Heart right ventricle (tissue), 16 donors: ENCODE data around the gene MAL. TPM values are rescaled to one million over a fixed set of nuclear protein-coding genes. Genes with fewer than 3 reads are reported as not detected.
A peak's percentile ranks its signal among the peaks of the same experiment; 100 is the strongest.

Experiments used
- ATAC-seq, 8 donors: fragments of 200-7000 bp; cut with Tn5 transposase; one replicate each; pipeline ENCODE4 v1.9.1; 2020; ENCODE audit warnings: mild to moderate bottlenecking in 8 of 8, moderate library complexity in 8 of 8, moderate number of reproducible peaks in 1 of 8
- DNase-seq, 2 donors: peaks; one replicate each; pipeline ENCODE4 v3.0.0-alpha.2; 2020
- H3K27ac ChIP-seq, 10 donors: fragments of 200-600 bp; sonication (generic) in 2 of 10; one replicate each; pipeline versions ENCODE4 v1.5.0 to v1.8.0; 2020 to 2022; ENCODE audit warnings: mild to moderate bottlenecking in 3 of 10
- H3K27me3 ChIP-seq, 7 donors: fragments of 200-600 bp; one replicate each; pipeline ENCODE4 v1.8.0; 2021 to 2022; ENCODE audit warnings: mild to moderate bottlenecking in 2 of 7
- H3K36me3 ChIP-seq, 9 donors: fragments of 200-600 bp; sonication (generic) in 1 of 9; one replicate each; pipeline versions ENCODE4 v1.5.0 to v1.8.0; 2020 to 2022; ENCODE audit warnings: mild to moderate bottlenecking in 2 of 9
- H3K4me1 ChIP-seq, 9 donors: fragments of 200-600 bp; sonication (generic) in 1 of 9; one replicate each; pipeline versions ENCODE4 v1.5.0 to v1.8.0; 2020 to 2022; ENCODE audit warnings: mild to moderate bottlenecking in 4 of 9
- H3K4me3 ChIP-seq, 10 donors: fragments of 200-600 bp; sonication (generic) in 2 of 10; one replicate each; pipeline versions ENCODE4 v1.5.0 to v1.8.0; 2020 to 2022; ENCODE audit warnings: mild to moderate bottlenecking in 7 of 10, moderate library complexity in 2 of 10
- H3K9me3 ChIP-seq, 11 donors: fragments of 200-600 bp in 10 of 11; sonication (generic) in 2 of 11; one replicate each; pipeline versions ENCODE4 v1.5.0 to v1.8.0; 2013 to 2022; ENCODE audit warnings: mild to moderate bottlenecking in 2 of 11, control low read depth in 1 of 11, moderate library complexity in 1 of 11
- WGBS, 2 donors: extraction: QIAGEN DNeasy Blood & Tissue Kit; methylation state at CpG; one replicate each; pipeline ENCODE4 v1.1.7; 2013; ENCODE audit warnings: inconsistent platforms in 1 of 2; 5-methylcytosine and 5-hydroxymethylcytosine counted together
- intact Hi-C, 10 donors: fragments of 100-400 bp; cut with DNase I; formaldehyde crosslinking; loops; one replicate each; pipeline versions ENCODE4 v1.11.1 to v1.14.2; 2022
- polyA plus RNA-seq, 2 donors: library from polyadenylated mRNA; stranded (reverse); fragments of 200-250 nt; gene quantifications; one replicate each; pipeline ENCODE4 v1.2.3, GENCODE V29; 2013
- total RNA-seq, 10 donors: library from RNA; stranded (reverse); fragmentation: NEBNext Ultra II Directional in 3 of 10; extraction: Animal tissue kit (Norgen Biotek cat#: 25700) in 3 of 10; gene quantifications; one replicate each; pipeline versions ENCODE4 v1.2.1 to v1.2.4, GENCODE V29; 2021 to 2023
- TF ChIP-seq, protein P1 (sequence below), 9 donors: fragments of 200-600 bp; sonication (generic) in 2 of 9; IDR thresholded peaks; one replicate each; pipeline versions ENCODE4 v1.5.0 to v1.8.0; 2021 to 2022; ENCODE audit warnings: antibody characterized with exemption in 9 of 9, mild to moderate bottlenecking in 5 of 9, moderate library complexity in 1 of 9
- donor health status: Arrhythmogenic right ventricular cardiomyopathy.
- donor health status: ischemic (EF 13 %, LVEDD 7.1; RV severe dilation, severe dysfunction).
- donor health status: healthy with polysubstance abuse.
- donor health status: DM: no; HTN: yes; CAD: no.
- donor health status: DM: no; HTN: no; CAD: no.
- donor health status: ischemic (EF 25% LVEDD 6.9; RV normal size, moderate dysfunction).
- donor health status: ischemic (EF 25% LVEDD 5.7; RV mildly dilated, moderate dysfunction).
- donor health status: healthy.
- donor health status: DM: yes; HTN: yes; CAD: no.
- donor health status: Ischemic cardiomyopathy.
- donor health status: ischemic (EF 35%, LVEDD 5.7; RV mildly dilated, moderate dysfunction).
- donor health status: nonischemic (EF 11% LVEDD 7.7; RV severe dilation, severe dysfunction).
- donor health status: DM: yes; HTN: yes; CAD: no.
- donor health status: PGD.
- donor health status: ischemic (EF 29% LVEDD 5.4; RV normal size, mild dysfunction).
- donor health status: nonischemic (EF 23%, LVEDD 6.1; RV moderate dilation, normal function).

MAL gene
- total and polyA plus RNA-seq, 12 donors, result 1.5 to 10.5 (median 3.6) TPM

DNA sequence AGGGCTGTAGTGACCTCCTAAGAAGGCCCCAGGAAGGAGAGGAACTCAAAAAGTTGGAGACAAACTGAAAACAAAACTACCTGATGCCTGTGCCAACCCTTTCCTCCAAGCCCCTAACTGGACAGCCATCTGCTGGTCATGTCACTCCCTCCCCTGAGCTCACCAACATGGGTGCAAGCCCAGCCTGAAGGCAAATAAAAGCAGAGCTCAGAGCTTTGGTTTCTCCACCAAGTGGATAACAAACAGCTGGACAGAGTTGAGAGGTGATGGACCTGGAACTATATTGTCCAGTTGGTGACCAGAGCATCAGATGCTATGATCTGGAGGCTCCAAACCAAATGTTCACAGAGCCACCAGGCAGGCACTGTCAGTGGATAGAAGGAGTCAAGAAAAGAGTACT, 34.6 kb upstream of the MAL start:
- ATAC-seq, result no peak
- intact Hi-C loops, result no loop called here
- TF ChIP-seq, protein P1, sequence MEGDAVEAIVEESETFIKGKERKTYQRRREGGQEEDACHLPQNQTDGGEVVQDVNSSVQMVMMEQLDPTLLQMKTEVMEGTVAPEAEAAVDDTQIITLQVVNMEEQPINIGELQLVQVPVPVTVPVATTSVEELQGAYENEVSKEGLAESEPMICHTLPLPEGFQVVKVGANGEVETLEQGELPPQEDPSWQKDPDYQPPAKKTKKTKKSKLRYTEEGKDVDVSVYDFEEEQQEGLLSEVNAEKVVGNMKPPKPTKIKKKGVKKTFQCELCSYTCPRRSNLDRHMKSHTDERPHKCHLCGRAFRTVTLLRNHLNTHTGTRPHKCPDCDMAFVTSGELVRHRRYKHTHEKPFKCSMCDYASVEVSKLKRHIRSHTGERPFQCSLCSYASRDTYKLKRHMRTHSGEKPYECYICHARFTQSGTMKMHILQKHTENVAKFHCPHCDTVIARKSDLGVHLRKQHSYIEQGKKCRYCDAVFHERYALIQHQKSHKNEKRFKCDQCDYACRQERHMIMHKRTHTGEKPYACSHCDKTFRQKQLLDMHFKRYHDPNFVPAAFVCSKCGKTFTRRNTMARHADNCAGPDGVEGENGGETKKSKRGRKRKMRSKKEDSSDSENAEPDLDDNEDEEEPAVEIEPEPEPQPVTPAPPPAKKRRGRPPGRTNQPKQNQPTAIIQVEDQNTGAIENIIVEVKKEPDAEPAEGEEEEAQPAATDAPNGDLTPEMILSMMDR (IDR thresholded peaks at IDR 0.05), result no peak
- Histone ChIP-seq H3K27me3 (peaks cover 0 to 31% (median 20%) of the 10 kb centered on the region in 7 donors), H3K4me3 (no peak overlapping the region), H3K9me3 (no peaks in the 10 kb centered on the region), H3K4me1 (no peaks in the 10 kb centered on the region), H3K27ac (no peak overlapping the region), H3K36me3 (no peaks in the 10 kb centered on the region)
- DNase-seq, result no peak

DNA sequence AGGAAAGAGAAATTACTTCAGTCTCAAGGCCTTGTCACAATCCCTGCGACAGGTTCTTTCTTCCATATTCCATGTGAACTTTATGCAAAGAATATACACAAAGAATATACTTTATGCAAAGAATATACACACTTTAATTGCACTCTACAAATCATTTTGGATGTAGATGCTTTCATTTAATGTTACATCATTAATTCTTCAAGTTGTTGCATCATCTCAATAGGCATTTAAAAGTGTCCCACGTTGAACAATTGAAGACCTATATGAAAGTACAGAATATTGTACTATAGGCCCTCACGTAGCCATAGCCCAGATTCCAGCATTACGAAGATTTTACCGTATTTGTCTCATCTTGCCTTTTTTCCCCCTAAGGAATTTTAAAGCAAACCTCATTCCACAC, 33.1 kb upstream of the MAL start:
- DNase-seq, result no peak
- 85 to 86% methylated on average over 5 of the region's 5 CpGs for WGBS, 2 donors

DNA sequence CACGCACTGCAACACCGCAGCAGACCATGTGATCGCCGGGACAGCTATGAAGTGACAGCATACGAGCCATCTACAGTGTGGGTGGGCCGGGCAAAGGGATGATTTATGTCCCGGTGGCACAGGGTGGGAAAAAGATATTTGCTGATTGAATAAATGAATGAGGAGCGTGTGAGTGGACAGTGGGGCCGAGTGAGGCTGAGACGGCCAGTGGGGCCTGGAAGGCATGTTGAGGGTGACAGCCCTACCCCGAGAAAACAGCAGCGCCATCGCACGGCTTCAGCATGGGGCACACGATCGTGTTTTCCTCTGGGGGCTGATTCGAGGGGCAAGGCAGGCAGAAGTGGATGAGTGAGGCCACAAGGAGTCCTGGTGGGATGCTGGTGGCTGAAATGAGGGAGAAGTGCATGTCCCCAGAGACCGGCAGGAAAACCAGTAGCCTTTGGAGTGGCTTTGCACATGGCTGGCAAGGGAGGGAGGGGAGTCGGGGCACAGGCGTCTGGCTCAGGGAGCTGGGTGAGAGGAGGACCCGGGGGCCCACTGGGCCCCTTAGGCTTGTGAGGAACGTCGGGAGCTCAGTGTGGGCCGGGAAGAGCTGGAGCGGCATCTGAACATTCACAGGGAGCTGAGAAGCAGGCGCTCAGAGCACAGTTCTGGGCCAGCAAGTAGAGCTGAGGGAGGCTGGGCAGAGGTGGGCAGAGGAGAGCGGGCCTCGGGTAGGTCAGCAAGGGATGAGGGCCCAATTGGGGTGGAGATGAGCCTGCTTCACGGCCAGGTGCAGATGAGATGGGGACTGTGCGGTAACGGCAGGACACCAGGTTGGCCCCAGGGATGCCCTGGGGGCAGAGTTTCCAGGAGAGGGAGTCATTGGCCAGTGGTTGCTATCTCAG, 32.1 kb upstream of the MAL start:
- intact Hi-C loops, result no loop called here
- DNase-seq (no peak), ATAC-seq (no peak)
- 84 to 85% methylated on average over 31 of the region's 31 CpGs for WGBS, 2 donors
- TF ChIP-seq, protein P1 (IDR thresholded peaks at IDR 0.05), result no peak
- H3K36me3 ChIP-seq, result no peaks in the 10 kb centered on the region
- H3K27me3 ChIP-seq, result peaks cover 0 to 35% (median 30%) of the 10 kb centered on the region in 7 donors
- no peaks in the 10 kb centered on the region for H3K9me3 ChIP-seq
- H3K4me1 ChIP-seq, result no peaks in the 10 kb centered on the region
- H3K4me3 ChIP-seq, result no peak overlapping the region
- H3K27ac ChIP-seq, result no peak overlapping the region

More for the DNA sequence above, 33.1 kb upstream of the MAL start:
- TF ChIP-seq, protein P1 (IDR thresholded peaks at IDR 0.05), result no peak
- H3K27me3 ChIP-seq, result peaks cover 0 to 32% (median 24%) of the 10 kb centered on the region in 7 donors
- no peaks in the 10 kb centered on the region for H3K36me3 ChIP-seq
- H3K9me3 ChIP-seq, result no peaks in the 10 kb centered on the region
- no peak overlapping the region for H3K4me3 ChIP-seq
- H3K27ac ChIP-seq, result no peak overlapping the region
- no peaks in the 10 kb centered on the region for H3K4me1 ChIP-seq
- no peak for ATAC-seq
- intact Hi-C loops, result no loop called here

DNA sequence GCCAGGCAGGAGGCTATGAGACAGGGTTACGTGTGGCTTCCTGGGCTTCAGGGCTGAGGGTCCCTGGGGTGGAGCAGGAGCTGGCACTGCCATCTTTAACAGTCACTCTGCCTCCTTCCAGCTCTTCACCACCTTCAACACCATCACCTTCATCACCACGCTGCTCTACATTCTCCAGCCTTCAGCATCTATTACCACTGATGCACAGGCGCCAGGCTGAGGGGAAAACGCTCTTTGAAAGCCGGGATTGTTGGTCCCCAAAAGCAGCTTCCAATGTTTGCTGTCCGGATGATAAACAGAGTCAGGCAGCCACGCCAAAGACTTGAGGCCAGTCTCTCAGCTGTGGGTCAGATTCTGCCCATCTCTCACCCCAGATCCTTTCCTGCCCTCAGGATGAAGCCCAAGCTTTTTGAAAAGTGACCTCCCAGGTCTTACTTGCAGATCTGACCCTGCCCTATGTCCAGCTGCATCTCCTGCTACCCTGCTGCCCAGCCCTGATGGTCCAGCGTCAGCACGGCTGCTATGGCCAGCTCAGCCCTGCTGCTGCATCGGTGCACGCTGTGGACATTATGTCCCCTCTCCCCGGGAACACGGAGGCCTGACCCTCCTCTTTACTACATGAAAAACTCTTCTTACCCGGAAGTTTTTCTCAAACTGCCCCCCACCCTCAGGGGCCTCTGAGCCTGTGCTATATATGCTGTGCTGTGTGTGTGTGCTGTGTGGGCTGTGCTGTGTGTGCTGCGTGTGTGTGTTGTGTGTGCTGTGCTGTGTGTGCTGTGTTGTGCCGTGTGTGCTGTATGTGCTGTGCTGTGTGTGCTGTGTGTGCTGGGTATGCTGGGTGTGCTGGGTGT, 31.2 kb upstream of the MAL start:
- Histone ChIP-seq H3K4me1 (no peaks in the 10 kb centered on the region), H3K4me3 (no peak overlapping the region), H3K27ac (no peak overlapping the region), H3K27me3 (peaks cover 0 to 44% (median 36%) of the 10 kb centered on the region in 7 donors), H3K36me3 (no peaks in the 10 kb centered on the region), H3K9me3 (no peaks in the 10 kb centered on the region)
- ATAC-seq, result peak in 1 of 8 donors; percentile 40
- TF ChIP-seq, protein P1 (IDR thresholded peaks at IDR 0.05), result no peak
- no peak for DNase-seq
- intact Hi-C loops, result no loop called here
- 81 to 85% methylated on average over 16 of the region's 16 CpGs for WGBS, 2 donors
